CD14-positive monocyte (primary cell): ENCODE data around the gene SLC4A8. TPM values are rescaled to one million over a fixed set of nuclear protein-coding genes. Genes with fewer than 3 reads are reported as not detected.

Experiments
- DNase-seq, 3 donors: peaks; one replicate each; pipeline ENCODE4 v3.0.0-alpha.2; 2011 to 2022
- H2AFZ ChIP-seq: 2 replicates; pipeline ENCODE4 v1.6.0; 2012; ENCODE audit warnings: mild to moderate bottlenecking, low read depth, low read length, inconsistent platforms; ENCODE audit not compliant: insufficient read depth, poor library complexity, severe bottlenecking
- H3K27ac ChIP-seq, 2 donors: 1 replicate in 1 of 2; 2 replicates in 1 of 2; pipeline ENCODE4 v1.5.1; 2012 to 2013; ENCODE audit warnings: low read length in 2 of 2, control low read depth in 1 of 2, inconsistent platforms in 1 of 2, low read depth in 1 of 2, mild to moderate bottlenecking in 1 of 2
- H3K27me3 ChIP-seq, 2 donors: one replicate each; pipeline versions ENCODE4 v1.6.0 to v1.6.1; 2011 to 2013; ENCODE audit warnings: low read length in 2 of 2; ENCODE audit not compliant: control insufficient read depth in 2 of 2, insufficient read depth in 2 of 2
- H3K36me3 ChIP-seq, 2 donors: replicated peaks in 1 of 2; 1 replicate in 1 of 2; 2 replicates in 1 of 2; pipeline versions ENCODE4 v1.5.1 to v1.6.1; 2012 to 2013; ENCODE audit warnings: low read length in 2 of 2, control low read depth in 1 of 2, inconsistent platforms in 1 of 2, mild to moderate bottlenecking in 1 of 2; ENCODE audit not compliant: insufficient read depth in 2 of 2, control insufficient read depth in 1 of 2
- H3K4me1 ChIP-seq, 2 donors: 1 replicate in 1 of 2; 2 replicates in 1 of 2; pipeline versions ENCODE4 v1.5.1 to v1.6.1; 2012 to 2013; ENCODE audit warnings: low read length in 2 of 2, control low read depth in 1 of 2, inconsistent platforms in 1 of 2, mild to moderate bottlenecking in 1 of 2, moderate library complexity in 1 of 2; ENCODE audit not compliant: insufficient read depth in 2 of 2, control insufficient read depth in 1 of 2
- H3K4me2 ChIP-seq: replicated peaks from 2 replicates; pipeline ENCODE3; 2012; ENCODE audit warnings: low read length, moderate library complexity, mild to moderate bottlenecking; ENCODE audit not compliant: poor library complexity, severe bottlenecking; ENCODE audit errors: extremely low read depth
- H3K4me3 ChIP-seq, 3 experiments: fragments of 200-600 bp in 1 of 3; sonication (generic) in 1 of 3; replicated peaks in 1 of 3; 1 replicate in 2 of 3; 2 replicates in 1 of 3; pipeline ENCODE4 v1.5.1; 2011 to 2013; ENCODE audit warnings: low read length in 3 of 3, mild to moderate bottlenecking in 3 of 3, control low read depth in 2 of 3, low read depth in 2 of 3, inconsistent platforms in 1 of 3, moderate library complexity in 1 of 3
- H3K79me2 ChIP-seq: 2 replicates; pipeline ENCODE4 v1.6.0; 2012; ENCODE audit warnings: mild to moderate bottlenecking, control low read depth, inconsistent platforms, low read length, moderate library complexity; ENCODE audit not compliant: insufficient read depth
- H3K9ac ChIP-seq: 2 replicates; pipeline ENCODE4 v1.6.0; 2017; ENCODE audit warnings: low read length, mild to moderate bottlenecking; ENCODE audit not compliant: insufficient read depth, poor library complexity, severe bottlenecking
- H3K9me3 ChIP-seq, 2 donors: replicated peaks in 1 of 2; 1 replicate in 1 of 2; 2 replicates in 1 of 2; pipeline versions ENCODE4 v1.5.1 to v1.6.1; 2012 to 2013; ENCODE audit warnings: low read length in 2 of 2, control low read depth in 1 of 2; ENCODE audit not compliant: control insufficient read depth in 1 of 2, insufficient read depth in 1 of 2
- H4K20me1 ChIP-seq: 2 replicates; pipeline ENCODE4 v1.6.0; 2012; ENCODE audit warnings: mild to moderate bottlenecking, low read length, control low read depth, moderate library complexity; ENCODE audit not compliant: insufficient read depth
- H3K27ac Mint-ChIP-seq, 7 donors: one replicate each; pipeline ENCODE4 v1.8.0; 2020; ENCODE audit warnings: mild to moderate bottlenecking in 7 of 7, mixed read lengths in 7 of 7, moderate library complexity in 6 of 7, inconsistent platforms in 2 of 7
- H3K27me3 Mint-ChIP-seq, 3 donors: one replicate each; pipeline ENCODE4 v1.8.0; 2021 to 2022; ENCODE audit warnings: low read depth in 3 of 3, mild to moderate bottlenecking in 3 of 3, mixed read lengths in 3 of 3, moderate library complexity in 3 of 3, inconsistent platforms in 1 of 3
- H3K36me3 Mint-ChIP-seq, 2 donors: one replicate each; pipeline ENCODE4 v1.8.0; 2020; ENCODE audit warnings: mixed read lengths in 2 of 2, inconsistent platforms in 1 of 2, mild to moderate bottlenecking in 1 of 2
- H3K4me1 Mint-ChIP-seq: one replicate; pipeline ENCODE4 v1.8.0; 2020; ENCODE audit warnings: mild to moderate bottlenecking, mixed read lengths
- H3K4me3 Mint-ChIP-seq, 2 donors: one replicate each; pipeline ENCODE4 v1.8.0; 2020; ENCODE audit warnings: mild to moderate bottlenecking in 2 of 2, mixed read lengths in 2 of 2, moderate library complexity in 1 of 2
- H3K9me3 Mint-ChIP-seq, 7 donors: one replicate each; pipeline ENCODE4 v1.8.0; 2020 to 2022; ENCODE audit warnings: mixed read lengths in 7 of 7, mild to moderate bottlenecking in 6 of 7, moderate library complexity in 6 of 7, inconsistent platforms in 2 of 7
- WGBS: methylation state at CpG from one replicate; pipeline ENCODE4 v1.1.5; 2013; ENCODE audit warnings: missing lambda C conversion rate; ENCODE audit not compliant: insufficient coverage; 5-methylcytosine and 5-hydroxymethylcytosine counted together
- intact Hi-C, 2 donors: fragments of 100-400 bp; cut with micrococcal nuclease; formaldehyde crosslinking; loops; one replicate each; pipeline versions ENCODE4 v1.15.0 to v1.15.1; 2023
- polyA plus RNA-seq, 3 donors: library from polyadenylated mRNA; depleted of rRNA in 1 of 3; unstranded in 2 of 3; stranded (reverse) in 1 of 3; fragments of 300-500 nt in 2 of 3; fragments of >200 nt in 1 of 3; fragmentation: Illumina TruSeq in 2 of 3; gene quantifications; 1 replicate in 2 of 3; 2 replicates in 1 of 3; pipeline ENCODE4 v1.2.3, GENCODE V29; 2012 to 2021
- TF ChIP-seq, protein P1 (sequence below): fragments of 200-600 bp; IDR thresholded peaks from one replicate; pipeline ENCODE4 v1.8.0; 2022; ENCODE audit warnings: antibody characterized with exemption, mild to moderate bottlenecking

The SLC4A8 gene
- polyA plus RNA-seq, 3 donors, result 1.9 to 5.4 (median 2.3) TPM

DNA sequence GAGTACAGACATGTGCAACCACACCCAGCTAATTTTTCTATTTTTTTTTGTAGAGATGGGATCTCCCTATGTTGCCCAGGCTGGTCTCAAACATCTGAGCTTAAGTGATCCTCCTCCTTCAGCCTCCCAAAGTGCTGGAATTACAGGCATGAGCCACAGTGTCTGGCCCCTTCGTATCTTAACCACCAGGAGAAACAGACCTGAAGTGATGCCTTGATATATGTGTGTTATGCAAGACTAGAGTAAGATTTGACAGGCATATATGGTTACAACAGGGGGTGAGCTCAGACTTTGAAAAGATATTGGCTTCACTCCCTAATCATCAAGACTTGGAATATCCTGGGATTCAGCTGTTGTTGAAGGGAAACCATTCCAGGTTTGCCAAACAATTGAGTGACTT is 22.7 kb upstream of the SLC4A8 start:
- Histone ChIP-seq H3K36me3 (no peaks in the 10 kb centered on the region), H3K4me3 (no peak overlapping the region), H3K4me2 (no peak overlapping the region), H3K79me2 (no peaks in the 10 kb centered on the region), H3K27ac (no peak overlapping the region), H3K9me3 (no peaks in the 10 kb centered on the region), H2AFZ (no peak overlapping the region), H3K27me3 (no peaks in the 10 kb centered on the region), H4K20me1 (no peaks in the 10 kb centered on the region), H3K4me1 (peaks cover 26 to 31% of the 10 kb centered on the region in 2 donors), H3K9ac (no peak overlapping the region)
- DNase-seq, result no peak
- TF ChIP-seq, protein P1, sequence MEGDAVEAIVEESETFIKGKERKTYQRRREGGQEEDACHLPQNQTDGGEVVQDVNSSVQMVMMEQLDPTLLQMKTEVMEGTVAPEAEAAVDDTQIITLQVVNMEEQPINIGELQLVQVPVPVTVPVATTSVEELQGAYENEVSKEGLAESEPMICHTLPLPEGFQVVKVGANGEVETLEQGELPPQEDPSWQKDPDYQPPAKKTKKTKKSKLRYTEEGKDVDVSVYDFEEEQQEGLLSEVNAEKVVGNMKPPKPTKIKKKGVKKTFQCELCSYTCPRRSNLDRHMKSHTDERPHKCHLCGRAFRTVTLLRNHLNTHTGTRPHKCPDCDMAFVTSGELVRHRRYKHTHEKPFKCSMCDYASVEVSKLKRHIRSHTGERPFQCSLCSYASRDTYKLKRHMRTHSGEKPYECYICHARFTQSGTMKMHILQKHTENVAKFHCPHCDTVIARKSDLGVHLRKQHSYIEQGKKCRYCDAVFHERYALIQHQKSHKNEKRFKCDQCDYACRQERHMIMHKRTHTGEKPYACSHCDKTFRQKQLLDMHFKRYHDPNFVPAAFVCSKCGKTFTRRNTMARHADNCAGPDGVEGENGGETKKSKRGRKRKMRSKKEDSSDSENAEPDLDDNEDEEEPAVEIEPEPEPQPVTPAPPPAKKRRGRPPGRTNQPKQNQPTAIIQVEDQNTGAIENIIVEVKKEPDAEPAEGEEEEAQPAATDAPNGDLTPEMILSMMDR, result no peak
- Mint-ChIP-seq H3K27me3 (peaks cover 0 to 6% (median 2%) of the 10 kb centered on the region in 3 donors), H3K36me3 (peaks cover 0 to 11% of the 10 kb centered on the region in 2 donors), H3K4me1 (peaks cover 31% of the 10 kb centered on the region), H3K9me3 (no peaks in the 10 kb centered on the region), H3K4me3 (no peak overlapping the region), H3K27ac (no peak overlapping the region)
- intact Hi-C loops, result no loop called here
- WGBS, result no CpG with 5 or more reads among the region's 1 CpG

DNA sequence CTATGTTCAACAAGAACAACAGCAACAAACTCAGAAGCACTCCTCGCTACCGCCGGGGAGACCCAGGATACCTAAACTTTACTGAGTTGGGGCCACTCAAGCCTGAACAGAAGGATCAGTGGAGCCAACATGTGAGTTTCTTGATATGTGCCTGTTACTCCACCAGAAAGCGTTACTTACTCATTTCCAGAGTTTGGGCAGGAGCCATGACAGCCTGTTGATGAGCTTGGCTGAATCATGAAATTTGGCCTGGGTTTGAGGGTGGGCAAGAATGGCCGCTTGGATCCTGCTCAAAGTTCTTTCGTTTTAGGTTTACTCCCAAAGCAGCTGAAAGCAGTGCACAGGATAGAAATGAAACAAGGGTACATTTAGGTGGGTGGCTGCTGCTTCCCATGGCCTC is 21.5 kb upstream of the SLC4A8 start:
- Histone ChIP-seq H3K4me1 (peaks cover 23 to 27% of the 10 kb centered on the region in 2 donors), H3K79me2 (no peaks in the 10 kb centered on the region), H3K4me2 (no peak overlapping the region), H3K9ac (no peak overlapping the region), H3K36me3 (no peaks in the 10 kb centered on the region), H3K27ac (peak overlapping the region in 1 of 2 donors; percentile 68), H3K27me3 (no peaks in the 10 kb centered on the region), H2AFZ (no peak overlapping the region), H4K20me1 (no peaks in the 10 kb centered on the region), H3K4me3 (no peak overlapping the region), H3K9me3 (no peaks in the 10 kb centered on the region)
- no peak for DNase-seq
- WGBS, result 94% methylated on average over 3 of the region's 6 CpGs
- intact Hi-C loops, result no loop called here
- Mint-ChIP-seq H3K36me3 (peaks cover 0 to 11% of the 10 kb centered on the region in 2 donors), H3K27ac (peak overlapping the region in 1 of 7 donors; percentile 11), H3K9me3 (no peaks in the 10 kb centered on the region), H3K27me3 (peaks cover 2 to 7% (median 2%) of the 10 kb centered on the region in 3 donors), H3K4me1 (peaks cover 27% of the 10 kb centered on the region), H3K4me3 (no peak overlapping the region)
- TF ChIP-seq, protein P1, result no peak
